GM23248 (cell line): ENCODE results near the gene SUSD3.

Experiments used
- EZH2 ChIP-seq: fragments of 200-600 bp; sonication (generic); IDR thresholded peaks from 2 replicates; pipeline ENCODE4 v1.6.1; 2018; ENCODE audit warnings: antibody characterized with exemption, mild to moderate bottlenecking; ENCODE audit not compliant: insufficient read depth, poor library complexity, severe bottlenecking
- EZH2phosphoT487 ChIP-seq: fragments of 200-600 bp; sonication (generic); IDR thresholded peaks from 2 replicates; pipeline ENCODE4 v1.6.1; 2018; ENCODE audit warnings: antibody characterized with exemption, moderate library complexity, mild to moderate bottlenecking, low read depth; ENCODE audit not compliant: insufficient read depth

DNA sequence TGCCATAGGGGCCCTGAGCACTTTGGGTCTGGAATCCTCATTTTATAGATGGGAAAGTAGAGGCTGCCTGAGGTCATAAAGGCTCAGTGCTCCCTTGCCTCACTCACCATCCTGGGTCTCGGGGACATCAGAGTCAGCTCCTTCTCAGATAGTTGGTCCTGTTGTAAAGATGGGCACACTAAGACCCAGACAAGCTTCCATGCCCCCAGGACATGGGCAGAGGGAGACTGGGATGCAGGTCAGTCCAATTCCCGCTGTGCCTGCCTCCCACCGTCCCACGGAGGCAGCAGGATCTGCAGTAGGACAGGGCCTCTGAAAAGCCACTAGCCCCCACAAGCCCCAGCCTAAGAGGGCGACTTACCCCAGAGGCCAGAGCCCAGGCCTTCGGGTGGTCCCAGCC is 19.0 kb upstream of the SUSD3 start:
- TF ChIP-seq EZH2: no peak
- no peak for TF ChIP-seq EZH2phosphoT487
